Activated B cell treated with CpG ODN at 0.5 μM for 24 hours (primary cell): ENCODE results near the gene RPS6KL1. TPM values are rescaled to one million over a fixed set of nuclear protein-coding genes. Genes with fewer than 3 reads are reported as not detected.

Experiments used
- ATAC-seq: fragments of 200-7000 bp; cut with Tn5 transposase; one replicate; pipeline ENCODE4 v1.10.0; 2021; ENCODE audit warnings: low read depth, mild to moderate bottlenecking, moderate library complexity
- CTCF ChIA-PET: fragments of 350-600 bp; sonication (Branson Sonifier 250); formaldehyde crosslinking; loops from one replicate; lab custom pipeline; 2021; ENCODE audit warnings: antibody characterized with exemption; lab: Charles Lee
- POLR2A ChIA-PET: fragments of 350-600 bp; sonication (Branson Sonifier 250); formaldehyde crosslinking; loops from one replicate; lab custom pipeline; 2021; ENCODE audit warnings: antibody characterized with exemption; lab: Charles Lee
- DNase-seq: peaks from one replicate; pipeline ENCODE4 v3.0.0; 2022
- H3K27ac Mint-ChIP-seq: one replicate; pipeline ENCODE4 v1.8.0; 2020; ENCODE audit warnings: mixed read lengths
- H3K27me3 Mint-ChIP-seq: one replicate; pipeline ENCODE4 v1.8.0; 2021; ENCODE audit warnings: mixed read lengths
- H3K36me3 Mint-ChIP-seq: one replicate; pipeline ENCODE4 v1.8.0; 2021; ENCODE audit warnings: low read depth, mixed read lengths
- H3K4me1 Mint-ChIP-seq: one replicate; pipeline ENCODE4 v1.8.0; 2021; ENCODE audit warnings: mixed read lengths
- H3K4me3 Mint-ChIP-seq: one replicate; pipeline ENCODE4 v1.8.0; 2020; ENCODE audit warnings: mild to moderate bottlenecking, mixed read lengths
- H3K9me3 Mint-ChIP-seq: one replicate; pipeline ENCODE4 v1.8.0; 2020; ENCODE audit warnings: mixed read lengths
- intact Hi-C: fragments of 100-400 bp; cut with micrococcal nuclease; formaldehyde crosslinking; loops from one replicate; pipeline ENCODE4 v1.15.1; 2024
- total RNA-seq: library from RNA; stranded (reverse); gene quantifications from 2 replicates; pipeline ENCODE4 v1.2.3, GENCODE V29; 2022
- TF ChIP-seq, protein P1 (sequence below): fragments of 200-600 bp; IDR thresholded peaks from one replicate; pipeline ENCODE4 v1.8.0; 2022; ENCODE audit warnings: antibody characterized with exemption, mild to moderate bottlenecking

RPS6KL1 gene
- total RNA-seq, 1 donor from 2014 or later, result 5.2 TPM

DNA sequence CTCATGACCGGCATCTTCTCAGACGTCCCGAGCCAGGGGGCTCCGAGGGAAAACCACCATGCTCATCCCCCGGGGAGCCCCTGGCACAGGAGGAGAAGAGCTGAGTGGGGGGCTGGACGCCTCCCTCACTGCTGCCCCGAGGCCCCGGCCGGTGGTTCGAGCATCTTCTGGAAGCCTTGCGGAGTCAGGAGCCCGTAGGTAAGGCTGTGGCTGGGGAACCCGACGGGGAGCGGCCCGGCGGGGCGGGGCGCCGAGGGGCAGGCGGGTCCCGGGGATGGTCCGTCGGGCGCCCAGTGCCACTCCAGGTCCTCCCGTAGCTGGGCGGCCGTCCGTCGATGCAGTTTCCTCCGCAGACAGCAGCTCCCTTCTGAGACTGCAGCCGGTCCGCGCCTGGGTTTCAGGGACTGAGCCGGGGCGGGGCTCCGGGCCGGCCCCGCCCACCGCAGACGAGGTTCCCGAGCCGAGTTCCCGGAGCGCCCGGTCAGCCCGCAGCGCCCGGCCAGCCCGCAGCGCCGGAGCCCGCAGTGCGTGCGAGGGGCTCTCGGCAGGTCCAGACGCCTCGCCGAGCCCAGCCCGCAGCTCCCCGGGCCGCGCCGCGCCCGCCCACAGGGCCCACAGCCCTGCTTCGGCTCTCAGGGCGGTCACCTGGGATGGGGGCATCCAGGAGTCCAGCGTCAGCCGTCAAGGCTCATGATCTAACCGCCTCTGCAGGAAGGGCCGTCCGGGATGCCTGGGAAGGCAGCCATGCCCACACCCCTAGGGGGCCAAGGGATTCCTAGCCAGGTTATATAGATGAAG lies 32.4 kb upstream of the RPS6KL1 start, which contains the start of gene PGF:
Gene PGF (minus strand): TSS at position 369 of the 798 bp plus-strand sequence. CDS start 355 bp downstream, at position 14.
- ChIA-PET POLR2A (interaction anchor here (1.6 kb wide), 1 partner anchor 15 kb away, joined by 4 read pairs; no protein-coding TSS in a partner anchor), CTCF (no interaction called here)
- H3K36me3 Mint-ChIP-seq, result no peaks in the 10 kb centered on the region

DNA sequence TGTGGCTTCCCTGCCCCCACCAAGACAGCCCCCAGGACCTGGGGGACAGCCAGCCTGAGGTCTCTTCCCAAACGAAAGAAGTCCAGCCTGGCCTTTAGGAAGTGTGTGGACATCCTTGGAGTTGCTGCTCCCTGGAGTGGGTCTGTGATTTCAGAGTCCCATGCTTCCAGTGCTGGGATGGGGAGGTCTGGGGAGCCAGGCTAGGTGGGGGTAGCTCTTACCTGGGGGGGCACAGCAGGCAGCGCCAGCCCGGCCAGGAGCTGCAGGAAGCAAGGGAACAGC lies 31.8 kb upstream of the RPS6KL1 start:
- peaks cover 9% of the 10 kb centered on the region for H3K27me3 Mint-ChIP-seq
- H3K4me3 Mint-ChIP-seq, result peak overlapping the region; percentile 41
- DNase-seq, result no peak
- no peak for ATAC-seq
- intact Hi-C loops, result loop anchor here (1.0 to 2.0 kb wide), 2 partner anchors 8 to 14 kb away; no protein-coding TSS in a partner anchor
- TF ChIP-seq, protein P1, sequence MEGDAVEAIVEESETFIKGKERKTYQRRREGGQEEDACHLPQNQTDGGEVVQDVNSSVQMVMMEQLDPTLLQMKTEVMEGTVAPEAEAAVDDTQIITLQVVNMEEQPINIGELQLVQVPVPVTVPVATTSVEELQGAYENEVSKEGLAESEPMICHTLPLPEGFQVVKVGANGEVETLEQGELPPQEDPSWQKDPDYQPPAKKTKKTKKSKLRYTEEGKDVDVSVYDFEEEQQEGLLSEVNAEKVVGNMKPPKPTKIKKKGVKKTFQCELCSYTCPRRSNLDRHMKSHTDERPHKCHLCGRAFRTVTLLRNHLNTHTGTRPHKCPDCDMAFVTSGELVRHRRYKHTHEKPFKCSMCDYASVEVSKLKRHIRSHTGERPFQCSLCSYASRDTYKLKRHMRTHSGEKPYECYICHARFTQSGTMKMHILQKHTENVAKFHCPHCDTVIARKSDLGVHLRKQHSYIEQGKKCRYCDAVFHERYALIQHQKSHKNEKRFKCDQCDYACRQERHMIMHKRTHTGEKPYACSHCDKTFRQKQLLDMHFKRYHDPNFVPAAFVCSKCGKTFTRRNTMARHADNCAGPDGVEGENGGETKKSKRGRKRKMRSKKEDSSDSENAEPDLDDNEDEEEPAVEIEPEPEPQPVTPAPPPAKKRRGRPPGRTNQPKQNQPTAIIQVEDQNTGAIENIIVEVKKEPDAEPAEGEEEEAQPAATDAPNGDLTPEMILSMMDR, result no peak
- POLR2A ChIA-PET, result interaction anchor here (0.6 to 1.6 kb wide), 2 partner anchors 15 to 170 kb away, joined by 3 to 4 read pairs; no protein-coding TSS in a partner anchor
- H3K9me3 Mint-ChIP-seq, result no peaks in the 10 kb centered on the region
- no peak overlapping the region for H3K27ac Mint-ChIP-seq
- H3K36me3 Mint-ChIP-seq, result no peaks in the 10 kb centered on the region
- no peaks in the 10 kb centered on the region for H3K4me1 Mint-ChIP-seq
- CTCF ChIA-PET, result no interaction called here

More for the DNA sequence above, 32.4 kb upstream of the RPS6KL1 start, which contains the start of gene PGF:
- TF ChIP-seq, protein P1, result no peak
- peak within 1 kb of the TSS; percentile 41 for H3K4me3 Mint-ChIP-seq
- no peaks in the 10 kb centered on the region for H3K9me3 Mint-ChIP-seq
- H3K4me1 Mint-ChIP-seq, result no peaks in the 10 kb centered on the region
- ATAC-seq (peak; percentile 79), DNase-seq (peak; percentile 50)
- intact Hi-C loops, result loop anchor here (1.0 to 2.0 kb wide), 2 partner anchors 8 to 13 kb away; no protein-coding TSS in a partner anchor
- peaks cover 9% of the 10 kb centered on the region for H3K27me3 Mint-ChIP-seq
- H3K27ac Mint-ChIP-seq, result no peak within 1 kb of the TSS

DNA sequence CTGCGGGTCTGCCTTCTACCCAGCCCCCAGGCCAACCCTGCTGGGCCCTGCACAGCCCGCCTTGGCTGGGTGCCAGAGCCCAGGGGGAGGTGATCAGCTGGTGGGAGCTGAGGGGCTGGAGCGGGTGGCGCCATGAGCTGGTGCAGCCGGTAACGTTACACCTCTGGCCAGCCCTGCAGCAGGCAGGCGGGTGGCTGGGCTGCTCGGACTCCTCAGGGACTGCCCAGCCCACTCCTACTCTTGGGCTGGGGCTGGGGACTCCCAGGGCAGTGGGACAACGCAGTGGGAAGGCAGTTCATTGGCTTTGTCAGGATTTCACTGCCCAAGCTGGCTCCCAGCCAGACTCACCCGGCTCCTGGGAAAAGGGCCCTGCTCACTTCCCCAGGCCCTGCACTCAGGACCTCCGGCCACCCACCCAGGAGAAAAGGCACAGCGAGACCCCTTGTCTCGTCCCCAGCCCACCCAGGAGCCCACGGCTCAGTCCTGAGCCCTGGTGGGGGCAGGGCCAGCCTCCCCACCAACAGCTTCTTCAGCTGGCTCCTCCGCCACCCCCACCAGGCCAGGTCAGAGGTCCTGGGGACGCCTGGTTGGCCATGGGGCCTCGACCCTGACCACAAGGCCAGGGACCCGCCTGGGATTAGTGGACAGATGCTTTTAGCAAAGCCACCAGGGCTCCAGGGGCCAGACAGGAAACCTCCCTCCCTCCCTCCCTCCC lies 31.3 kb upstream of the RPS6KL1 start:
- POLR2A ChIA-PET, result interaction anchor here (0.6 to 1.6 kb wide), 2 partner anchors 14 to 170 kb away, joined by 3 to 4 read pairs; no protein-coding TSS in a partner anchor
- DNase-seq, result no peak
- CTCF ChIA-PET, result no interaction called here
- TF ChIP-seq, protein P1, result no peak
- H3K9me3 Mint-ChIP-seq, result no peaks in the 10 kb centered on the region
- H3K36me3 Mint-ChIP-seq, result no peaks in the 10 kb centered on the region
- intact Hi-C loops, result loop anchor here (2.0 kb wide), 1 partner anchor 14 kb away; no protein-coding TSS in a partner anchor
- H3K4me3 Mint-ChIP-seq, result no peak overlapping the region
- ATAC-seq, result no peak
- H3K4me1 Mint-ChIP-seq, result no peaks in the 10 kb centered on the region
- H3K27me3 Mint-ChIP-seq, result peaks cover 11% of the 10 kb centered on the region
- no peak overlapping the region for H3K27ac Mint-ChIP-seq

DNA sequence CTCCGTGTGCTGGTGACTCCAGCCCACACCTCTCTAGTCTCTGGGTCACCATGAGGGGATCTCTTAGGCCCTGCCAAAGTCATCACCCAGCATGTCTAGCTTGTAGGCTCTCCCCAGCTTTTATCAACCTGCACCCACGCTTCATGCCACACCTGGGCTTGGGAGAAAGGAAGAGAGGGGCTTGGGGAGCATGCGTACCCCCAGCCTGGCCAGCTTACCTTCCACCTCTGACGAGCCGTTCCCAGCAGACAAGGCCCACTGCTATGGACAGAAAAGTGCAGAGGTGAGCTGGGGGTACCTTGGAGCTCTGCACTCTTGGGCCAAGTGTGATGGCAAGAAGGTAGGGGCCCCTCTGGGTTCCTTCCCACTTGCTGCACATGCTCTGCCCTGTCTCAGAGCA lies 30.6 kb upstream of the RPS6KL1 start:
- TF ChIP-seq, protein P1, result no peak
- ChIA-PET CTCF (no interaction called here), POLR2A (no interaction called here)
- H3K27me3 Mint-ChIP-seq, result peaks cover 11% of the 10 kb centered on the region
- H3K9me3 Mint-ChIP-seq, result no peaks in the 10 kb centered on the region
- no peaks in the 10 kb centered on the region for H3K36me3 Mint-ChIP-seq
- no peak for DNase-seq
- H3K27ac Mint-ChIP-seq, result no peak overlapping the region
- no peak for ATAC-seq
- H3K4me3 Mint-ChIP-seq, result no peak overlapping the region
- H3K4me1 Mint-ChIP-seq, result no peaks in the 10 kb centered on the region
- intact Hi-C loops, result loop anchor here (2.0 kb wide), 1 partner anchor 15 kb away; no protein-coding TSS in a partner anchor
